ENCODE data around the gene NUMA1.

The NUMA1 gene

DNA sequence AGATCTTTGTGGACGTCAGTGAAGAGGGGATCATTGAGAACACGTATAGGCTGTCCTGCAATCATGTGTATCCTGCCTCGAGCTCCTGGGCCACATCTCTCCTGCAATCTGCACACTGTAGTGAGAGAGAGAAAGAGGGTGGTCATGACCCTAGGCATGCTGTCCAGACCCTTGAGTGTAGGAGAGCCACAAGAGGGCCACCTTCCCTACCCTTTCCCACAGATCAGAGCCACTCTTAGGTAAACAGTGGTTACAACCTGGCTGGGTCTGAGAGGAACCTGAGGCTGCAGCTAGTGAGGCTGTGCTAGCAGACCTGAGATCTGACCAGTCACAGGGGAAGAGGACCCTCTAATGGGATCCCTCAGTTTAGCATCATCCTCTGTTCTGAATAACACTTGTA, 85.6 kb downstream of the NUMA1 start:
- no peaks in the 10 kb centered on the region for H3K79me2 ChIP-seq (ENCODE audit: insufficient read depth, low read length)
- no peaks in the 10 kb centered on the region for H3F3A ChIP-seq (ENCODE audit: low read depth)
- H3K9me3 ChIP-seq (ENCODE audit: insufficient read depth, low read depth, low read length): no peaks in the 10 kb centered on the region
- no peaks in the 10 kb centered on the region for H3K9me2 ChIP-seq (replicated peaks; ENCODE audit: low read depth, low read length)
- no peaks in the 10 kb centered on the region for H4K20me1 ChIP-seq (ENCODE audit: insufficient read depth, low read length, poor library complexity, severe bottlenecking)
- peaks cover 10% of the 10 kb centered on the region; the same call in 1 of the 2 replicates for H3K36me3 ChIP-seq (ENCODE audit: insufficient read depth, low read length)
- no peak for TF ChIP-seq EZH2phosphoT487 (IDR thresholded peaks at IDR 0.05; ENCODE audit: borderline replicate concordance)
- no peak overlapping the region for H3K9ac ChIP-seq (ENCODE audit: low read depth, low read length, poor library complexity, severe bottlenecking)
- H3K27me3 ChIP-seq (ENCODE audit: insufficient read depth, low read length, poor library complexity, severe bottlenecking): no peaks in the 10 kb centered on the region
- no peak overlapping the region for H3K4me3 ChIP-seq (ENCODE audit: low read length, poor library complexity, severe bottlenecking)
- H3K4me1 ChIP-seq (ENCODE audit: insufficient read depth, low read length, poor library complexity, severe bottlenecking): peaks cover 7% of the 10 kb centered on the region
- no peak overlapping the region for H3K4me2 ChIP-seq (ENCODE audit: low read depth, low read length, poor library complexity, severe bottlenecking)
- no peak overlapping the region for H2AFZ ChIP-seq (ENCODE audit: low read length)

DNA sequence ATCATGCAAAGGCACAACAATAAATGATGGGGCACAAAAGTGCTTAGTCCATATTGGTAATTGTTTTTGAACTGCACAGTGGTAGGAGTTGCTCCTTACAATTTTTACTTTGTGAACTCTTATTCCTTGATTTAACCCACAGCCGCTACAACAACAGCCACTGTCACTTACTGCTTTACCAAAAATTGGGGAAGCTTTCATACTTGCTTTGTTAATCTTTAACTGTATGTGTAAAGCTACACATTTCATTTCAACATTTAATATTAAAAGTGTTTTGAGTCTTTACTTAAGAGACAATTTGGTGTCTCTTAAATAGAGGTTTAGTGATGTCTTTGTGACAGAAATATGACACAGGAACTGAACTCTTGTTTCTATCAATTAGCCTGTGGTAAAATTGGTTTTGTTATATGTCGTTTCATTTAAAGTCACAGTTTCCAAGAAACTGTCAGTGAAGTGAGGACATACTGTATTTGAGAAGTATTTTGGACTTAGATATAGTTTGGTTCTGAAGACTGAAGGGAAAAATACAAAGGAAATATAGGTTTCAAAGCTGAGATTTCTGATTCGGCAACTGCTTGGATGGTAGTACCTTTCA, 88.1 kb downstream of the NUMA1 start:
- Histone ChIP-seq H3F3A (ENCODE audit: low read depth) (no peaks in the 10 kb centered on the region), H3K27me3 (ENCODE audit: insufficient read depth, low read length, poor library complexity, severe bottlenecking) (no peaks in the 10 kb centered on the region), H3K9me3 (ENCODE audit: insufficient read depth, low read depth, low read length) (no peaks in the 10 kb centered on the region), H3K4me1 (ENCODE audit: insufficient read depth, low read length, poor library complexity, severe bottlenecking) (no peaks in the 10 kb centered on the region), H3K79me2 (ENCODE audit: insufficient read depth, low read length) (no peaks in the 10 kb centered on the region), H3K36me3 (ENCODE audit: insufficient read depth, low read length) (peaks cover 16% of the 10 kb centered on the region; the same call in 1 of the 2 replicates), H3K4me2 (ENCODE audit: low read depth, low read length, poor library complexity, severe bottlenecking) (no peak overlapping the region), H2AFZ (ENCODE audit: low read length) (no peak overlapping the region), H3K9me2 (replicated peaks; ENCODE audit: low read depth, low read length) (no peaks in the 10 kb centered on the region), H4K20me1 (ENCODE audit: insufficient read depth, low read length, poor library complexity, severe bottlenecking) (no peaks in the 10 kb centered on the region), H3K4me3 (ENCODE audit: low read length, poor library complexity, severe bottlenecking) (no peak overlapping the region), H3K9ac (ENCODE audit: low read depth, low read length, poor library complexity, severe bottlenecking) (no peak overlapping the region)
- TF ChIP-seq EZH2phosphoT487 (IDR thresholded peaks at IDR 0.05; ENCODE audit: borderline replicate concordance): no peak
- TF ChIP-seq, protein P1, sequence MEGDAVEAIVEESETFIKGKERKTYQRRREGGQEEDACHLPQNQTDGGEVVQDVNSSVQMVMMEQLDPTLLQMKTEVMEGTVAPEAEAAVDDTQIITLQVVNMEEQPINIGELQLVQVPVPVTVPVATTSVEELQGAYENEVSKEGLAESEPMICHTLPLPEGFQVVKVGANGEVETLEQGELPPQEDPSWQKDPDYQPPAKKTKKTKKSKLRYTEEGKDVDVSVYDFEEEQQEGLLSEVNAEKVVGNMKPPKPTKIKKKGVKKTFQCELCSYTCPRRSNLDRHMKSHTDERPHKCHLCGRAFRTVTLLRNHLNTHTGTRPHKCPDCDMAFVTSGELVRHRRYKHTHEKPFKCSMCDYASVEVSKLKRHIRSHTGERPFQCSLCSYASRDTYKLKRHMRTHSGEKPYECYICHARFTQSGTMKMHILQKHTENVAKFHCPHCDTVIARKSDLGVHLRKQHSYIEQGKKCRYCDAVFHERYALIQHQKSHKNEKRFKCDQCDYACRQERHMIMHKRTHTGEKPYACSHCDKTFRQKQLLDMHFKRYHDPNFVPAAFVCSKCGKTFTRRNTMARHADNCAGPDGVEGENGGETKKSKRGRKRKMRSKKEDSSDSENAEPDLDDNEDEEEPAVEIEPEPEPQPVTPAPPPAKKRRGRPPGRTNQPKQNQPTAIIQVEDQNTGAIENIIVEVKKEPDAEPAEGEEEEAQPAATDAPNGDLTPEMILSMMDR (conservative IDR thresholded peaks at IDR 0.05; ENCODE audit: low read length): no peak

DNA sequence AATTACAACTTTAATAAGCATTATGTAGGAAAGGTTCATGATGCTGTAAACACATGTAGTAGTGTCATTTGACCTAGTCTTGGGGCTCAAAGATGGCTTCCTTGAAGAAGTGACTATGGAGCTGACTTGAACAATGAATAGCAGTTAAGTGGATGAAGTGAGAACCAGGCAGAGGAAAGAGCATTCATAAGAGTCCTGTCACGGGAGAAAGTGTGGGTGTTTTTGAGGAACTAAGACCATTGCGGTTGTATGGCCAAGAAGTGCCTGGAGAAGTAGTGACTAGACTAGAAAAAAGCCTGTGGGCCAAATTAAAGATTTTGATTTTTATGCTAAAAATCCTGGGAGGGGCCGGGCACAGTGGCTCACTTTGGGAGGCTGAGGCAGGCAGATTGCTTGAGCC, 88.8 kb downstream of the NUMA1 start:
- Histone ChIP-seq H3K9ac (ENCODE audit: low read depth, low read length, poor library complexity, severe bottlenecking) (no peak overlapping the region), H3K9me2 (replicated peaks; ENCODE audit: low read depth, low read length) (no peaks in the 10 kb centered on the region), H3K4me1 (ENCODE audit: insufficient read depth, low read length, poor library complexity, severe bottlenecking) (no peaks in the 10 kb centered on the region), H3K79me2 (ENCODE audit: insufficient read depth, low read length) (no peaks in the 10 kb centered on the region), H3K4me3 (ENCODE audit: low read length, poor library complexity, severe bottlenecking) (no peak overlapping the region), H3K36me3 (ENCODE audit: insufficient read depth, low read length) (peaks cover 16% of the 10 kb centered on the region; the same call in 1 of the 2 replicates), H3K27me3 (ENCODE audit: insufficient read depth, low read length, poor library complexity, severe bottlenecking) (no peaks in the 10 kb centered on the region), H3K4me2 (ENCODE audit: low read depth, low read length, poor library complexity, severe bottlenecking) (no peak overlapping the region), H4K20me1 (ENCODE audit: insufficient read depth, low read length, poor library complexity, severe bottlenecking) (no peaks in the 10 kb centered on the region), H3F3A (ENCODE audit: low read depth) (no peaks in the 10 kb centered on the region), H2AFZ (ENCODE audit: low read length) (no peak overlapping the region), H3K9me3 (ENCODE audit: insufficient read depth, low read depth, low read length) (no peaks in the 10 kb centered on the region)
- no peak for TF ChIP-seq EZH2phosphoT487 (IDR thresholded peaks at IDR 0.05; ENCODE audit: borderline replicate concordance)
- TF ChIP-seq, protein P1 (conservative IDR thresholded peaks at IDR 0.05; ENCODE audit: low read length): no peak

DNA sequence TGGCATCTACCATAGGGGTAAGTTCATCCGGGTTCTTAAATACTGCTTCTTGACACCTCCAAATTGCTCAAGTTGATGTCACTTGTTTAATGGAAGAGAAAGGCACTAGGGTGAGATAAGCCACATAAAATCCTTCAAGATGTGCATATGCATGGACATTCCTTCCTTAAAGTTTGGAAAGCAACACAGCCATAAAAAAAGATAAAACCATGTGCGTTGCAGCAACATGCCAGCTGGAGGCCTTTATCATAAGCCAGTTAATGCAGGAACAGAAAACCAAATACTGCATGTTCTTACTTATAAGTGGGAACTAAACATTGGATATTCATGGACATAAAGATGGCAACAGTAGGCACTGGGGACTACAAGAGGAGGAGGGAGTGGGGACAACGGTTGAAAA, 89.6 kb downstream of the NUMA1 start:
- H3K36me3 ChIP-seq (ENCODE audit: insufficient read depth, low read length): peaks cover 16% of the 10 kb centered on the region; the same call in 1 of the 2 replicates
- H3K4me2 ChIP-seq (ENCODE audit: low read depth, low read length, poor library complexity, severe bottlenecking): no peak overlapping the region
- TF ChIP-seq, protein P1 (conservative IDR thresholded peaks at IDR 0.05; ENCODE audit: low read length): no peak
- TF ChIP-seq EZH2phosphoT487 (IDR thresholded peaks at IDR 0.05; ENCODE audit: borderline replicate concordance): no peak
- no peaks in the 10 kb centered on the region for H3K27me3 ChIP-seq (ENCODE audit: insufficient read depth, low read length, poor library complexity, severe bottlenecking)
- no peaks in the 10 kb centered on the region for H4K20me1 ChIP-seq (ENCODE audit: insufficient read depth, low read length, poor library complexity, severe bottlenecking)
- H3F3A ChIP-seq (ENCODE audit: low read depth): no peaks in the 10 kb centered on the region
- H3K9ac ChIP-seq (ENCODE audit: low read depth, low read length, poor library complexity, severe bottlenecking): no peak overlapping the region
- H2AFZ ChIP-seq (ENCODE audit: low read length): no peak overlapping the region
- H3K4me3 ChIP-seq (ENCODE audit: low read length, poor library complexity, severe bottlenecking): no peak overlapping the region
- H3K9me2 ChIP-seq (replicated peaks; ENCODE audit: low read depth, low read length): no peaks in the 10 kb centered on the region
- no peaks in the 10 kb centered on the region for H3K9me3 ChIP-seq (ENCODE audit: insufficient read depth, low read depth, low read length)
- no peaks in the 10 kb centered on the region for H3K4me1 ChIP-seq (ENCODE audit: insufficient read depth, low read length, poor library complexity, severe bottlenecking)
- no peaks in the 10 kb centered on the region for H3K79me2 ChIP-seq (ENCODE audit: insufficient read depth, low read length)

Data from Loucy (cell line).